Activated CD8-positive, alpha-beta memory T cell treated with anti-CD3 and anti-CD28 coated beads, Interleukin-2, amount 50 U/mL, for 4 hours (primary cell): ENCODE measurements around the gene NPTX1.

Source experiments
- DNase-seq: peaks from one replicate; pipeline ENCODE4 v3.0.0-alpha.2; 2020

NPTX1 gene

GRCh38 chr17:80424878-80425765 lies 51.3 kb downstream of the NPTX1 start:
- no peak for DNase-seq

DNA sequence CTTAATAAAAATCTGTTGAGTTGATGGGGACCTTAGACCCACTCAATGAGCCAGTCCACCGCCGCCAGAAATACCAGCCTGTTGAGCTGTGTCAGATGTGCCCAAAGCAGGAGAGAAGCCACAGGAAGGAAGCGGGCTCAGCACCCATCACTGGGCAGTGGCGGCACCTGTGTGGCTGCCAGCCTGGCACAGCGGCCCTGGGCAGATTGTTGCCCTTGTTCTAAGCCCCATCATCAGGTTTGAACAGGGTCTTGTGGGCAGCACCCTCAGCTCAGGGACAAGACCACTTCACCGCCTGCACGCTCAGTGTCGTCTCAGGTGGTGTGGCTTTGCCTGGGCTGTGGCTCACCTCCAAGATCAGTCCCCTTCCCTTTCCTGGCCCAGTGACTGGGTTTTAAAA lies 52.1 kb downstream of the NPTX1 start:
- DNase-seq = no peak

- no peak for DNase-seq
Measured at GRCh38 chr17:80423536-80424225, 52.7 kb downstream of the NPTX1 start.

- no peak for DNase-seq
Measured at GRCh38 chr17:80422981-80423380, 53.4 kb downstream of the NPTX1 start.

DNA sequence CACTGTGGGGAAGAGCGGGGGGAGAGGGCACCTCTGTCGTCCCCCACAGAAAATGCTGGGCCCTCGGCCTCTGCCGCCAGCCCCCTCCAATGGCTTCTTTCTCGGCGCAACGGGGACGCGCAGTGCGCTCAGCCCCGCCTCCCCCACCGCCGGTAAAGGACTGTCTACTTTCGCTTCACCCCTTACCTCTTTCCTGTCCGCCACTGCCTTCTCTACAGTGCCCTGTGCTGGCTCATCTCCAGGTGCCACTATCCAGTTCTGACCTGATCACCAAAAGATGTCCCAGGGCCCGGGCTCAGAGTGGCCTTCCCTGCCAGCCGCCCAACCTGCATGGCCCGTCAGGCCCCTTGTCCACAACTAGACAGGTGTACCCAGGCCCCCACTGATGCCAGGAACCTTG lies 54.1 kb downstream of the NPTX1 start:
- DNase-seq = no peak

DNA sequence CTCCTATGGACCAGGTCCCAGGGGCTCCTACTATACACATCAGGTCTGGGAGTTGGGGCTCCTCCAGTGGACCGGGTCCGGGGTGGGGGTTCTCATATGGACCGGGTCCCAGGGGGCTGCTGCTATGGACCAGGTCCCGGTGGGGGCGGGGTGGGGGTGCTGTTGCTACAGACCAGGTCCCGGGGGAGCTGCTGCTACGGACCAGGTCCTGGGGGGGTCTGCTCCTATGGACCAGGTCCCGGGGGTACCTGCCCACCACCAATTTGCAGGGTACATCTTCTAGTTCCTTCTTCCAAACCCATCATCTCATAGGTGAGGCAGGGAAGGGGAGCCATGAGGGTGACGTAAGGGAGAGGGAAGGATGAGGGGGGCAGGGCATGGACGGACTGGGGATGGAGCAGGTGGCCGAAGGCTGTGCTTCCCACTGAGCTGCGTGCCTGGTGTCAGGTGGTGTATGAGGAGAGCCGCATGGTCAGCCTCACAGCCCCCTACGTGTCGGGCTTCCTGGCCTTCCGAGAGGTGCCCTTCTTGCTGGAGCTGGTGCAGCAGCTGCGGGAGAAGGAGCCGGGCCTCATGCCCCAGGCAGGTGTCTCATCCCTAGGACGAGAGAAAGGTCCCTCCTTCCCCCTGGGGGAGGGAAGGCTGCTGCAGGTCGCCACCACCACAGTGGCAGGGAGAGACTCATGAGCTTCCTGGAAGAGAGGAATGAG lies 54.9 kb downstream of the NPTX1 start:
- DNase-seq = no peak

- DNase-seq = no peak
Measured at GRCh38 chr17:80419255-80419654, 57.2 kb downstream of the NPTX1 start.

DNA sequence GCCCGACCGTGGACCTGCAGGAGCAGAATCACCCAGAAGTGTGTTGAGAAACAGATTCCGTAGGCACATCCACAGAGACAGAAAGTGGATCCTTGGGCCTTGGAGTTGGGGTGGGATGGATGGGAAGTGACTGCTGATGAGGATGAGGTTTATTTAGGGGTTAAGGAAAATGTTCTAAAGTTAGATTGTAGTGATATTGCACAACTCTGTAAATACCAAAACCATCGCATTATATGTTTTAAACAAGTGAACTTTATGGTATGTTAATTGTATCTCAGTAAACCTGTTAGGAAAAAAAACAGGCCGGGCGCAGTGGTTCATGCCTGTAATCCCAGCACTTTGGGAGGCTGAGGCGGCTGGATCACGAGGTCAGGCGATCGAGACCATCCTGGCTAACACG lies 57.8 kb downstream of the NPTX1 start:
- no peak for DNase-seq
